Astrocyte (in vitro differentiated cells and primary cell): ENCODE results near the gene ADGRB3. TPM values are rescaled to one million over a fixed set of nuclear protein-coding genes. Genes with fewer than 3 reads are reported as not detected.

ENCODE experiments used
- DNase-seq: peaks from one replicate; pipeline ENCODE4 v3.0.0-alpha.2; 2010; ENCODE audit warnings: low read depth
- FAIRE-seq: peaks from 2 replicates; lab custom pipeline; 2011; peaks lifted over from hg19 to GRCh38; lab: Jason Lieb, UNC
- H2AFZ ChIP-seq: 2 replicates; pipeline ENCODE4 v1.6.0; 2012; ENCODE audit warnings: low read depth, low read length, inconsistent platforms
- H3K27ac ChIP-seq: 2 replicates; pipeline ENCODE4 v1.5.1; 2011; ENCODE audit warnings: low read depth, low read length, inconsistent platforms
- H3K27me3 ChIP-seq: 2 replicates; pipeline ENCODE4 v1.6.0; 2011; ENCODE audit warnings: low read length, inconsistent platforms; ENCODE audit not compliant: insufficient read depth
- H3K36me3 ChIP-seq: 2 replicates; pipeline ENCODE4 v1.5.1; 2011; ENCODE audit warnings: low read length, inconsistent platforms; ENCODE audit not compliant: insufficient read depth
- H3K4me1 ChIP-seq: 2 replicates; pipeline ENCODE4 v1.5.1; 2011; ENCODE audit warnings: low read length, inconsistent platforms; ENCODE audit not compliant: insufficient read depth
- H3K4me2 ChIP-seq: 2 replicates; pipeline ENCODE4 v1.6.0; 2012; ENCODE audit warnings: low read length, inconsistent platforms
- H3K4me3 ChIP-seq: 2 replicates; pipeline ENCODE4 v1.5.1; 2011; ENCODE audit warnings: low read depth, mild to moderate bottlenecking, low read length, inconsistent platforms; ENCODE audit not compliant: insufficient read depth
- H3K79me2 ChIP-seq: 2 replicates; pipeline ENCODE4 v1.6.0; 2012; ENCODE audit warnings: mild to moderate bottlenecking, low read length, inconsistent platforms; ENCODE audit not compliant: insufficient read depth
- H3K9ac ChIP-seq: 2 replicates; pipeline ENCODE4 v1.6.0; 2012; ENCODE audit warnings: mild to moderate bottlenecking, low read length, inconsistent platforms
- H3K9me3 ChIP-seq: 2 replicates; pipeline ENCODE4 v1.5.1; 2012; ENCODE audit warnings: low read depth, mild to moderate bottlenecking, low read length, inconsistent platforms; ENCODE audit not compliant: insufficient read depth
- H4K20me1 ChIP-seq: 2 replicates; pipeline ENCODE4 v1.6.0; 2012; ENCODE audit warnings: low read length, inconsistent platforms; ENCODE audit not compliant: insufficient read depth
- H3K27ac Mint-ChIP-seq: one replicate; pipeline ENCODE4 v1.8.0; 2021; ENCODE audit warnings: mild to moderate bottlenecking, mixed read lengths; ENCODE audit not compliant: unreplicated experiment
- H3K27me3 Mint-ChIP-seq: one replicate; pipeline ENCODE4 v1.8.0; 2021; ENCODE audit warnings: low read depth, mixed read lengths; ENCODE audit not compliant: unreplicated experiment
- H3K36me3 Mint-ChIP-seq: one replicate; pipeline ENCODE4 v1.8.0; 2021; ENCODE audit warnings: low read depth, mixed read lengths; ENCODE audit not compliant: unreplicated experiment
- H3K4me1 Mint-ChIP-seq: one replicate; pipeline ENCODE4 v1.8.0; 2021; ENCODE audit warnings: low read depth, mixed read lengths; ENCODE audit not compliant: unreplicated experiment
- H3K4me3 Mint-ChIP-seq: one replicate; pipeline ENCODE4 v1.8.0; 2021; ENCODE audit warnings: mild to moderate bottlenecking, moderate library complexity, mixed read lengths; ENCODE audit not compliant: unreplicated experiment
- H3K9me3 Mint-ChIP-seq: one replicate; pipeline ENCODE4 v1.8.0; 2021; ENCODE audit warnings: mild to moderate bottlenecking, mixed read lengths; ENCODE audit not compliant: unreplicated experiment
- CTCF ChIP-seq: IDR thresholded peaks from 2 replicates; pipeline ENCODE4 v1.5.1; 2011; ENCODE audit warnings: low read depth, mild to moderate bottlenecking, inconsistent platforms, low read length, moderate library complexity; ENCODE audit not compliant: insufficient read depth
- EZH2 ChIP-seq: IDR thresholded peaks from 2 replicates; pipeline ENCODE4 v1.6.1; 2012; ENCODE audit warnings: mild to moderate bottlenecking, low read length, inconsistent platforms; ENCODE audit not compliant: insufficient read depth
- total RNA-seq: library from RNA; stranded (reverse); gene quantifications from 2 replicates; pipeline ENCODE4 v1.2.1, GENCODE V29; 2021

The ADGRB3 gene
- total RNA-seq, 1 donor from 2014 or later, result 0.77 TPM

- Histone ChIP-seq H3K27ac (no peak overlapping the region), H3K27me3 (no peaks in the 10 kb centered on the region), H3K4me2 (no peak overlapping the region), H3K9ac (no peak overlapping the region), H4K20me1 (no peaks in the 10 kb centered on the region), H3K79me2 (no peaks in the 10 kb centered on the region), H3K4me1 (no peaks in the 10 kb centered on the region), H3K36me3 (no peaks in the 10 kb centered on the region), H2AFZ (no peak overlapping the region), H3K9me3 (no peaks in the 10 kb centered on the region), H3K4me3 (no peak overlapping the region)
- Mint-ChIP-seq H3K27me3 (no peaks in the 10 kb centered on the region), H3K36me3 (no peaks in the 10 kb centered on the region), H3K27ac (no peak overlapping the region), H3K9me3 (no peaks in the 10 kb centered on the region), H3K4me1 (no peaks in the 10 kb centered on the region), H3K4me3 (no peak overlapping the region)
- no peak for FAIRE-seq
- DNase-seq, result no peak
- TF ChIP-seq EZH2 (no peak), CTCF (no peak)
Observed at GRCh38 chr6:68758559-68758958, 123.5 kb downstream of the ADGRB3 start.

- H3K36me3 ChIP-seq, result no peaks in the 10 kb centered on the region
- H3K4me1 Mint-ChIP-seq, result no peaks in the 10 kb centered on the region
Observed at GRCh38 chr6:68760485-68760884, 125.4 kb downstream of the ADGRB3 start.

More at GRCh38 chr6:68760485-68760884, 125.4 kb downstream of the ADGRB3 start:
- Histone ChIP-seq H3K4me3 (no peak overlapping the region), H3K27ac (no peak overlapping the region), H3K27me3 (no peaks in the 10 kb centered on the region), H3K4me2 (no peak overlapping the region), H4K20me1 (no peaks in the 10 kb centered on the region), H3K4me1 (no peaks in the 10 kb centered on the region), H2AFZ (no peak overlapping the region), H3K9me3 (no peaks in the 10 kb centered on the region), H3K79me2 (no peaks in the 10 kb centered on the region), H3K9ac (no peak overlapping the region)
- no peaks in the 10 kb centered on the region for H3K27me3 Mint-ChIP-seq
- H3K36me3 Mint-ChIP-seq, result no peaks in the 10 kb centered on the region
- TF ChIP-seq CTCF (no peak), EZH2 (no peak)
- H3K27ac Mint-ChIP-seq, result no peak overlapping the region
- DNase-seq (no peak), FAIRE-seq (no peak)
- H3K4me3 Mint-ChIP-seq, result no peak overlapping the region
- no peaks in the 10 kb centered on the region for H3K9me3 Mint-ChIP-seq
